Stimulated activated CD4-positive, alpha-beta T cell treated with anti-CD3 and anti-CD28 coated beads, TNF-alpha, amount 100 ng/mL, for 24 hours (primary cell): Measurements from ENCODE around the gene EMC7.
"Not testable (repeated sequence)": the region's sequence is repeated elsewhere in the genome, so short reads cannot be mapped to it uniquely, and the experiment has no call there.

Experiments
- DNase-seq, 3 experiments: peaks; one replicate each; pipeline ENCODE4 v3.0.0-alpha.2; 2020; ENCODE audit warnings: low read depth in 3 of 3

Gene EMC7

DNA sequence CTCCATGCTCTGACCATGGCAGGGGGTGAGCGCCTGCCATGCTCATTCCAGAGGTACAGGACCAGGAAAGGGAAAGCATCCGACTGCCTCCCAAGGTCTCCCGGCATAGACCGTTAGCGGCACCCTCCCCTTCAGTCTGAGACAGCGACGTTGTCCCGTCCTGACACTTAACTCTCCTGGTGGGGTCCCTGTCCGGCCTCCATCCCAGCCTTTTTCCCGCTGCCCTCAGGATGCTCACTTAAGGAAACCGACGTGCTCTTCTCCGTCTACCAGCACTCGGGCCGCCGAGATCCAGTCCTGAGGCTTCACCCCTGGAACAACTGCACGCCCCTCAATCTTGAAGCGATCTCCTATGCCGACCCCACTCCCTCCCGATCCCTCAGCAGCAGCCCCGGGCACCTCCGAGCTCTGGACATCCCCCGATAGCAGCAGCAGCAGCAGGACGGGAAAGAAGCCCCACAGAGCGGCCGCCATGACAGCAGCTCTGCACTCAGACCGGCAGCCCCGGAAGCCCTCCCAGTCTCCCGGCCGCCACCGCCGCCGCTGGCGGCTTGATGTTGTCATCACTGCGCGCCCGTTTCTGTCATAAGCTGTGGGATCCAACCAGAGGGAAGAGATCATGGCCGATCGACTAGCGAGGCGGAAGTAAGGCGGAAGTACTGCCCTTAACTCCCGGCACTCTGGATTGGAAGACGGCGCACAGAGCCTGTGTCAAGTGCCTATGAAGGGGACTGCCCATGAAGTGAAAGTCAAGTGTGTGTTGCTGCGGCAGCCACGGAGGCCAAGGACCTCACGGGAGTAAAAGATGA lies at the start of gene EMC7, which contains the start of gene PGBD4:
EMC7 (minus strand) TSS at position 497 of the 809 bp plus-strand sequence; CDS start at position 474, 23 bp downstream.
PGBD4 (plus strand) TSS at position 718 of the 809 bp plus-strand sequence. CDS start 449 bp downstream, outside the sequence.
- peak; percentile 99 for DNase-seq

DNA sequence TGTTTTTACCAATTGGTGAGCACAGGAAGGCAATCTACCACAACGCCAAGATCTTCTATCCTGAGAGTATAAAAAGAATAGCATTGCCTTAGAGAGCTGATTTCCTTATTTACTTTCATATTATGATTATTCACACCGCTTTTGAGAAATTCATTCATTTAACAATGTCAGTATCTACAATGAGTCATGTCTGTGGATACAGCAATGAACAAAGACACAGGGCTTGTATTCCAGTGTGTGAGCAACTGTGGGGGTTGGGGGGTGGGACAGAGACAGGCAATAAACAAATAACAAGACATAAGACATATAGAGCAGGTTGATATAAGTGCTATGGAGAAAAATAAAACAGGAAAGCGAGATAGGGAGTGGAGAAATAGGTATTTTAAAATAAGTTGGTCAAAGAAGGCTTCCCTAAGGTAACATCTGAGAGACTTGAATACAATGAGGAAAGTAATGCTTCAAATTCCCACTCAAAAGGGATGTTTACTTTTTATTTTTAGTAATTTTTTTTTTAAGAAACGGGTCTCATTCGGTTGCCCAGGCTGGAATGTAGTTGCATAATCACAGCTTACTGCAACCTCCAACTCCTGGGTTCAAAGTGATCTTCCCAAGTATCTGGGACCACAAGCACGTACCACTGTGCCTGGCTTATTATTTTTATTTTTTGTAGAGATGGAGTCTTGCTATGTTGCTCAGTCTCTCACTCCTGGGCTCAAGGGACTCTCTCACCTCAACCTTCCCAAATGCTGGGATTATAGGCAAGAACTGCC lies 45.9 kb upstream of the EMC7 start:
- DNase-seq = no peak

DNA sequence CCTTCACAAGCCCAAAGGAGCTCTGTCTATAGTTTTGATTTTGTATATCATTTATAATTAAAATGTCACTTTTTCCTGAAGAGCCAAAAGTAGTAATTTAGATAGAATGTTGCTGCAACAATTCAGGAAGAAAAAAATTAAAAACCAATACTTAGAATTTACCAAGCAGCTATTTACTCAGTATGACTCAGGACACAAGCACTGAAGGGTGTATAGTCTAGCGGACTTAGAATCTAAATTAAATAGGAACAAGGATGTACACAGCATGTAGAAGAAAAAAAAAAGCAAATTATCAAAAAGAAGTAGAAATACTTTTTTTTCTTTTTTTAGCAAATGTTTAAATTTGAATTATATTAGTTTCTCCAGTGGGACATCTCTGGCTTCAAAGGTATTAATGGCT lies 31.8 kb upstream of the EMC7 start:
- DNase-seq = no peak

DNA sequence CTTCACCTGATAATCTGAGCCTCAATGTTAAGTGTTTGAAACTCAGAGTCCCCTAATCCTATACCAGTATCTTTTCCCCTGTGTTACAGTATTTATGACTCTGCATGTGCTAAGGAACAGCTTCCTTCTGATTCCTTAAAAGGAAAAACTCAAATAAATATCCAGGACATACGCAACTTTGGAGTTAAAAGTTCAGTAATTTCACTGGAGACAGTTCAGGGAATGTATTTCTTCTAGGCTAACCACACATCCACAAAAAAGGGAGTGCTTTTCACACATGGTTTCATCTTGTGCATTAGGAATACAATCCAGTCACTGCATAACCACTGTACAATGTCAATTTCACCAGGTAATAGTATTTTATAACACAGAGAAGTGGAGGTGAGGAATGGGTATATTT lies 31.2 kb upstream of the EMC7 start:
- no peak for DNase-seq

DNA sequence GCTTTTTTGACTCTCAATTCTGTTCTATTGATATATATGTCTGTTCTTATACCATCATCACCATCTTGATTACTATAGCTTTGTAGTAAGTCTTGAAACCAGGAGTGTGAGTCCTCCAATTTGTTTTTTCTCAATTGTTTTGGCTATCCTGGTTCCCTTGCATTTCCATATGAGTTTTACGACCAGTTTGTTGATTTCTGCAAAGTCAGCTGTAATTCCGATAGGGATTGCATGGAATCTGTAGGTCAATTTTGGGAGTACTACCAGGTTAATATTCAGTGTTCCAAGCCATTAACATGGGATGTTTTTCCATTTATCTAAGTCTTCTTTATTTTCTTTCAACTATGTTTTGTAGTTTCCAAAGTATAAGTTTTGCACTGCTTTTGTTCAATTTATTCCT lies 27.2 kb upstream of the EMC7 start:
- DNase-seq = no peak

DNA sequence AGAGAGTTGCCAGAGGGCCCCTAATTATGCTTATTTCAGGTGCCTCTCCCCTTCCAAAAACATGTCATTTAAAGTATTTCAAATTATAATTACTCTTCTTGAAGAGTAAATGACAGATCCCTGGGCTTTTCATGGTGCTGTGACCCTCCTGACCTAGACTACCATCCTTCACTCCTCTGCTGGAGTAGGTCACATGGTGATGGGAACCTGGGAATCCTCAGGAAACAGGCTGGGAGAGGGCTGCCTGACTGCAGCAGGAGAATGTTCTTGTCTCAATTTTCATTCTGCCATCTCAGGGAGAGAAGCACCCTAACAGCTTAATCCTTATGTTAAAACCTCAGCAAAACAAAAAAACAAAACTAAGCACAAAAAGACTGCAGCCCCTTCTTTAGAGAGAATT lies 24.9 kb upstream of the EMC7 start:
- no peak for DNase-seq

DNA sequence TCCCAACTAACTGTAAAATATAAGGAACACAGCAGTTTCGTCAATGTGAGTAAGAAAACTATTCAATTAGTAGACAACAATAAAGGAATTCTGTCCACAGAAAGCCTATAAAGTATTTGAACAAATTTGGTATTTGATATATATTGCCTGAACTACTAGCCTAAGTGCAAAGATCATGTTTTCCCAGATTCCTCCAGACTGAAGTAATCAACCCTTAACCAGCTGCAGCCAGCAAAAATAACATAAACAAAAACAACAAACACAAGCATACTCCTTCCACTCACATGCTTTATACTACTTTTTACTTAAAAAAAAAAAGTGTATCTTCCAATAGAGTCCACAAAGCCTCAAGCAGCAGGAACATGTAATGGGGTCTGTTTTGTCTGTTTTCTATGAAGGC lies 24.3 kb upstream of the EMC7 start:
- DNase-seq = no peak

DNA sequence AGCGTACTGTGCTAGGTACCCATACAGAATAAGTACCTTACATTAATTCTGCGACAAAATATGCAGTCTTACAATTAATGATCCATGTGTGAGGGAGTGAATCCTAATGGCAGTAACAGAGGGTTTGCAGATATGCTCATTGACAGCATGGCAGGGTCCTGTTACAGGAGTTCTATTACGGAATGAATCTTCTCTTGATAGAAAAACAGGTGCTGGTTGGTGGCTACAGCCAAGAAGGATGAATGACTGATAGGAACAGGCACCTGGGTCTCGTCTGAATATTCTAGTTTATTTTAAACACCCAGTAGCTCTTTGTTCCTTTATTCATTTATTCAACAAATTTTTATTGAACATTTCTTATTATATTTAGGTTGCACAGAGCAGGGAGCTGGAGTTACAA lies 23.0 kb upstream of the EMC7 start:
- DNase-seq = no peak

DNA sequence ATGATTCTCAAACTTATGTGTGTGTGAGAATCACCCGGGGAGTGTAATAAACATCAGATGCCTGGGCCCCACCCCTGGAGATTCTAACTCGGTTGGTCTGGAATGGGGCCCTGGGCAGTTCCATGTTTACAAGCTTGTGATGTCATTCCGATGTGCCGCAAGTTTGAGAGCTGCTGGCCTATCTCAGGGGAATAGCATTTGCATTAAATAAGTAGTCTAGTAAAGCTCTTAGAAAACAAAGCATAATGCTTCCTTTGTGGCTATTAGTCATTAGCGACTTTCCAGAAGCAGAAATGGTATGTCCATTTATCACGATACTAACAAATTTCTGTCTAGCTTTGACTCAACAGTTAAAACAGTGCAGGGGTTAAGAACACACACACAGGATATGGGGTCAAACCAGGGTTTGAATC lies 21.1 kb upstream of the EMC7 start:
- no peak for DNase-seq

DNA sequence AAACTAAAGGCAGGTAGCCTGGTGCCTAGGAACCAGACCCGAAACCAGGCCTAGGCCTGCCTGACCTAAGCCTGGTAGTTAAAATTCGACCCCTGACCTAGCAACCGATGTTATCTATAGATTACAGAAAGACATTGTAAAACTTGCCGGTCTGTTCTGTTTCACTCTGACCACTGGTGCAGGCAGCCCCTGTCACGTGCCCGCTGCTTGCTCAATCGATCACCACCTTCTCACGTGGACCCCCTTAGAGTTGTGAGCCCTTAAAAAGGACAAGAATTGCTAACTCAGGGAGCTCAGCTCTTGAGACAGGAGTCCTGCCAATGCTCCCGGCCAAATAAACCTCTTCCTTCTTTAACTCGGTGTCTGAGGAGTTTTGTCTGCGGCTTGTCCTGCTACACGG lies 20.1 kb upstream of the EMC7 start:
- not testable (repeated sequence) for DNase-seq

DNA sequence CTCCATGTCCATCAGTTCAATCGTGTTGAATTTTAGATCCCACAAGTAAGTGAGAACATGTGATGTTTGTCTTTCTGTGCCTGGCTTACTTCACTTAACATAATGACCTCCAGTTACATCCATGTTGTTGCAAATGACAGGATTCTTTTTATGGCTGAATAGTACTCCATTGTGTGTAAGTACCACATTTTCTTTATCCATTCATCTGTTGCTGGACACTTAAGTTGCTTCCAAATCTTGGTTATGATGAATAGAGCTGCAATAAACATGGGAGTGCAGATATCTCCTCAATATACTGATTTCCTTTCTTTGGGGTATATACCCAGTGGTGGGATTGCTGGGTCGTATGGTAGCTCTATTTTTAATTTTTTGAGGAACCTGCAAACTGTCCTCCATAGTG lies 18.8 kb upstream of the EMC7 start:
- DNase-seq = not testable (repeated sequence)

DNA sequence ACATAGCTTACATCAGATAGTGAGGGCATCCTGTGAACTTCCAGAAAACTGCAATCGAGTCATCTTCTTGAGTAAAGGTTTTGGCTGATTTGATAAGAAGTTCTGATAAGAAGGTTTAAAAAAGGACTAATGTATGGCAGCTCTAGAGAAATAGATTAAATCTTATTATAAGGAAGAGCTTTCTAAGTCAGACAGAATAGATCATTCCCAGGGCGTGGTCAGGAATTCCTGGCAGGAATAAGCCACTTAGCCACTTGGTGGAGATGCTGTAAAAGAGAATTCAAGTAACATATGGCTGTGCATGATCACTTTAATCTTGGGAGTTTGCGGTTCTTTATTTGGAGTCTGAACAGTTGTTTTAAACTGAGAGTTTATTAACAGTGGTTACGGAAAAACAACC lies 17.6 kb upstream of the EMC7 start:
- DNase-seq = no peak

DNA sequence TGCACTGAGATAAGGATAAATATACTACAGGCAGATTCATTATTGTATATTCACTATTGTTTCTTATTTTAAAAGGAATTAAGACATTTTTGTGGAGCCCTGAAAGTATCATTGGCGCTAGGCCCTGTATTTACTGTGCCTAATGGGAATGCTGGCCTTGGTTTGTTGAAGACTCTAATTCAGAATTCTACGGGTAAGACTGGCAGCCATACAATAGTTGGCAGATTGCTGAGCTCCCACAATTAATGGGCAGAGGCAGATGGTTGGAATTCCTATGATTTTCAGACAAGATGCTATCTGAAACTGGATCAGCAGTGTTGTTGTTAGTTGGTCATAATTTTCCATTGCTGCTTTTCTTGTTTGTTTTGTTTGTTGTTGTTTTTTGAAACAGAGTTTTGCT lies 15.0 kb upstream of the EMC7 start:
- no peak for DNase-seq

DNA sequence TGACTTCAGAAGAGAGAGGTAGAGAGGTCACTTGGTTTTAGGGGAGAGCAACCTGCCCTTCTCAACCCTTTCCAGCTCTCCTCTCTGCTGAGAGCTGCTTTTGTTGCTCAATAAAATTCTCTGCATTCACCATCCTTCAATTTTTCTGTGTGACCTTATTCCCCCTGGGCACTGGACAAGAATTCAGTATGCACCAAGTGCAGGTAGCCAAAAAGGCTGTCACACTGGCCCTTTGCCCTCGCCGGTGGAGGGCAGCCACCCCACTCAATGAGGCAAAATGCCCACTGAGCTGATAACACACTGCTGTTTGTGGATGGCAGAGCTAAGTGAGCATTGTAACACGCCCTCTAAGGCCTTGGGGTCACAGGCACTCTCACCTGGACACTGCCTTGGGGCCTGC lies 13.1 kb upstream of the EMC7 start:
- DNase-seq = no peak

DNA sequence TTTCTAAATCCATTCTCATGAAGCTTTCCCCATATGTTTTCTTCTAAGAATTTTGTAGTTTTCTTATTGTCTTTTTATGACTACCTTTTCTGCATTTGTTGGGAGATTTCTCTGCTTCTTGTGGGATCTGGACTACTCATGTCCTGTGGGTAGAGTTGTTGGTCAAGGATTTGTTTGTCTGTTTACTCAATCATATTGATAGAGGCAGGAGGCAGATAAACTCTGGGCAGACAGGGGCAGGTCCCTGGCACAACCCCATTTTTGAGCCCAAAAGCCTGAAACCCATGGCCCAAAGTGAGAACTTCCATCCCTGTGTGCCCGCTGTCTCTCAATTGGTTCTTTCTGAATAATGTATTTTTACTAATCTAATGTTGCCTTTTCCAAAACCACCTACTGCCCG lies 12.6 kb upstream of the EMC7 start:
- no peak for DNase-seq

DNA sequence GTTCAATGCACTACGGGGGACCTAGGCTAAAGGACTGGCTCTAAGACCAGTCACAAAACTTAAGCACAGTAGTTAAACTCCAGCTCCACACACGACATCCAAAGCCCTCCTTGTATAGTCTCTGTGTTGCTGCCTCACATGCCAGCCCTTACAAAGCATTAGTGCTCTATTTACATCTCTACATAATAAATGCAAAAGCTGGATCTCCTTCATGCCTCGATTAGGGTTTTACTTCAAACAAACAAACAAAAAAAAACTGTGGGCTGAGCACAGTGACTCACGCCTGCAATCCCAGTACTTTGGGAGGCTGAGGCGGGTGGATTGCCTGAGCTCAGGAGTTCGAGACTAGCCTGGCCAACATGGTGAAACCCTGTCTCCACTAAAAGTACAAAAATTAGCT lies 9.8 kb upstream of the EMC7 start:
- no peak for DNase-seq

DNA sequence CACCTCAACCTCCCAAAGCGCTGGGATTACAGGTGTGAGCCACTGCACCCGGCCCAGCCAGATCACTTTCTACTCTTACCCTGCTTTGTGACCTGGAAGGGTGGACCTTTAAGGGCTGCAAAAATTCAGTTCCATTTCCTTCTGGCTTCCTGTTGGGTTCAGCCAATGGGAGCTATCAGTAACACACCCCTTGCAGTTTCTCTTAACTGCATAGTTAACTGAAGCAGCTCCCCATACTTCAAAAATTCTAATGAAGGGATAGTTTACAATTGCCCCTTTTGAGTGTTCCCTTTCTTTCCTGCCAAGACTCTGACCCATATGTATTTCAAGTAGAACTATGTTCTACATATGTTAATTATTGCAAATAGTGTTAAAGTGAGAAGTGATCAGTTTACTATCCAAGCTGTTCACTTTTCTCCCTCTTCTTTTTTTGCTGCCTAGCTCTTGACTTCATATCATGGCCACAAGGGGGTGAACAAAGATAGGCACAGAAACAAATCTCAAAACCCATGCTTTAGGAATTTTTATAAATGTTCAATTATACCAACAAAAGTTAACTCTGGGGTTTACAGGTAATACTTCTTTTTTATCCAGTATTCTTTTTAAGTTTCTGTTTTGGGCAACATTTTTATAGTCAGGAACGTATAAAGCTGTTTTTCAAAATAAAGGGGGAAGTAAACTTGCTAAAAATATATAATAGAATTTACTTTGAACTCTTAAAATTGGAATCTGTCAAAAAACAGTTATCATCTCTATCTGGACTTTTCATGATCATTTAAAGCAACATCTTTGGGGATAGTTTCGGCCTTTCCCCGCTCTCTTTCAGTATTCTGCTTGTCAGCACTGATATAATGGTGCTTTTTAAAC lies 8.4 kb upstream of the EMC7 start:
- DNase-seq = no peak

DNA sequence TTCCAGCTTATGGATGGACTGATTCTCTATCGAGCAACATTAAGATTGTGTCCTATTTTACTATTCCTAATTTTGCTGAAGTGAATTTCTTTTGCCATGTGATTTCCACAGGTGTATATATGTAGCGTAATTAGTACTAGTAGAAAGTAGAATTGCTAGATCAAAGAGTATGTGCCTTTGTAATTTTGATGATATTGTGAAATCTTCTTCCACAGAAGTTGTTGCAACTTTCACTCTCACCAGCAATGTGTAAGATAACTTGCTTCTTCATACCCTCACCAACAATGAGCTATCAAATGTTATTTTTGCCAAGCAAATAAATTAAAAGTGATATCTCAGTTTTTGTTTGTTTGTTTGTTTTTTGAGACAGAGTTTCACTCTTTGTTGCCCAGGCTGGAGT lies 5.7 kb upstream of the EMC7 start:
- DNase-seq = no peak

DNA sequence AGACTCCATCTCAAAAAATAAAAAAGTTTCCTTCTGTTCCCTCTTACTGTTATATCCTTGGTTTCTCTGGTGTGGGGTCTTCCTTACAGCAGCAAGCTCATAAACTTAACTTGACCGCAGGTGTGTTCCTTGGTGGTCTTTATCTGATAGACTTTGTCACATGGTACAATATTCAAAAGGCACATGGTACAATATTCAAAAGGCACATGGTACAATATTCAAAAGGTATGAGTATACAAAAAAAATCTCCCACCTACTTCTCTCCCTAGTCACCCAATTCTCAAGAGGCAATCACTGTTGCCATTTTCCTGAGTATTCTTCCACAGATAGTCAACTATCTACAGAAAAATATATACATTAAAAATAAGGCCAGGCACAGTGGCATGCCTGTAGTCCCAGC lies 4.8 kb upstream of the EMC7 start:
- no peak for DNase-seq

DNA sequence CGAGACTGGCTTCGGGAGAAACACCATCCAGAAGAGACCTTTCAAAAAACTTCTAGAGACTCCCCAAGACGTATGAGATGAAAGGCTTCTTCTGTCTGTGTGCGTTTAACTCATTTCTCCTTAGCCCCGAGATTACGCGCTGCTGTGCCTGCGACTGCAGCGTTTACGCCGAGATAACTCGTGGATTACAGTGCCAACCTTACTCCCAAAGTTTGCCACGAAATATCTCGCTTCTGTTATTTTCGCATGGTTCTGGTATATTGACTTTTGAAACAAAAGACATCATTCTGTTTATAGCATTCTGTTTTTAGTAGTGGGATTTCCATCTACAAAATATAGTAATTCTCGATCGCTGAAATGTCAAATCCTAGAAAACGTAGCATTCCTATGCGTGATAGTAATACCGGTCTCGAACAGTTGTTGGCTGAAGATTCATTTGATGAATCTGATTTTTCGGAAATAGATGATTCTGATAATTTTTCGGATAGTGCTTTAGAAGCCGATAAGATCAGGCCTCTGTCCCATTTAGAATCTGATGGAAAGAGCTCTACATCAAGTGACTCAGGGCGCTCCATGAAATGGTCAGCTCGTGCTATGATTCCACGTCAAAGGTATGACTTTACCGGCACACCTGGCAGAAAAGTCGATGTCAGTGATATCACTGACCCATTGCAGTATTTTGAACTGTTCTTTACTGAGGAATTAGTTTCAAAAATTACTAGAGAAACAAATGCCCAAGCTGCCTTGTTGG lies 688 bp upstream of the EMC7 start:
- DNase-seq = no peak

DNA sequence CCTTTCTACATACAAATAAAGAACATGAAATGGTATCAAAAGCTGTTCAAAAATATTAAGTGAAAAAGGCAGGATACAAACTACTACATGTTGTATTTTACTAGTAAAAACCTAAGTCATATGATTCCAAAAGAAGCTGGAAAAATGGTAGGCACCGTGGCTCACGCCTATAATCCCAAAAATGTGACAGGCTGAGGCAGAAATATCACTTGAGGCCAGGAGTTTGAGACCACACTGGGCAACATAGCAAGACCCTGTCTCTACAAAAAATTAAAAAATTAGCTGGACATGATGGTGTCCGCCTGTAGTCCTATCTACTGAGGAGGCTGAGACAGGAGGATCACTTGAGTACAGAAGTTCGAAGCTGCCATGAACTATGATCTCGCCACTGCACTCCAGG lies 1.7 kb downstream of the EMC7 start:
- no peak for DNase-seq
